ENCODE results near the gene ASRGL1. TPM values are rescaled to one million over a fixed set of nuclear protein-coding genes. Genes with fewer than 3 reads are reported as not detected.

ASRGL1 gene
- total and polyA plus RNA-seq, 2 donors (not counting 1 experiment from before 2014, with no cell fraction given): 0.49 to 1.3 TPM

GRCh38 chr11:62390237-62390636 is 53.0 kb downstream of the ASRGL1 start:
- ATAC-seq (ENCODE audit: low read depth) (no peak), DNase-seq (no peak)
- Mint-ChIP-seq H3K27ac (no peak overlapping the region), H3K9me3 (ENCODE audit: insufficient read depth) (no peaks in the 10 kb centered on the region), H3K4me1 (peaks cover 2% of the 10 kb centered on the region), H3K4me3 (no peak overlapping the region), H3K27me3 (no peaks in the 10 kb centered on the region)
- H3K27me3 ChIP-seq (replicated peaks in 1 of 4; ENCODE audit: control extremely low read depth in 1 of 4, control insufficient read depth in 3 of 4, insufficient read depth in 4 of 4, low read length in 3 of 4): no peaks in the 10 kb centered on the region
- no peak overlapping the region for H3K4me2 ChIP-seq (replicated peaks; ENCODE audit: low read depth, low read length, poor library complexity, severe bottlenecking)
- H3K79me2 ChIP-seq (ENCODE audit: control insufficient read depth, insufficient read depth, low read length): no peaks in the 10 kb centered on the region
- no peak overlapping the region for H3K9ac ChIP-seq (ENCODE audit: low read length)
- no peak overlapping the region for H3K27ac ChIP-seq (ENCODE audit: low read length in 2 of 2)
- no peaks in the 10 kb centered on the region for H4K20me1 ChIP-seq (ENCODE audit: control insufficient read depth, insufficient read depth, low read length, poor library complexity, severe bottlenecking)
- H3K36me3 ChIP-seq (replicated peaks in 1 of 2; ENCODE audit: control extremely low read depth in 1 of 2, control insufficient read depth in 1 of 2, extremely low read depth in 1 of 2, insufficient read depth in 2 of 2, low read length in 1 of 2): no peaks in the 10 kb centered on the region
- no peak for TF ChIP-seq CTCF (IDR thresholded peaks at IDR 0.05)
- no peak overlapping the region for H2AFZ ChIP-seq (ENCODE audit: insufficient read depth, low read depth, low read length, poor library complexity, severe bottlenecking)
- WGBS (ENCODE audit: insufficient coverage): 95% methylated on average over 5 of the region's 5 CpGs
- ChIA-PET CTCF (interaction anchor here (1.0 to 1.4 kb wide), 5 partner anchors 9 to 170 kb away, joined by 3 to 4 read pairs (median 3); no protein-coding TSS in a partner anchor), POLR2A (no interaction called here)
- no peaks in the 10 kb centered on the region for H3K9me3 ChIP-seq (ENCODE audit: control extremely low read depth in 1 of 3, control insufficient read depth in 2 of 3, insufficient read depth in 1 of 3, low read length in 2 of 3)
- intact Hi-C loops (cut with micrococcal nuclease): loop anchor here (10.0 kb wide), 1 partner anchor 395 kb away; the partner anchor contains the start of gene TMEM179B
- H3K4me1 ChIP-seq (ENCODE audit: control insufficient read depth in 2 of 2, insufficient read depth in 2 of 2, low read length in 2 of 2): no peaks in the 10 kb centered on the region
- H3K4me3 ChIP-seq (ENCODE audit: control extremely low read depth in 1 of 5, extremely low read depth in 1 of 5, insufficient read depth in 1 of 5, low read depth in 2 of 5, low read length in 4 of 5): no peak overlapping the region

- Histone ChIP-seq H3K4me2 (replicated peaks; ENCODE audit: low read depth, low read length, poor library complexity, severe bottlenecking) (no peak overlapping the region), H3K4me3 (ENCODE audit: control extremely low read depth in 1 of 5, extremely low read depth in 1 of 5, insufficient read depth in 1 of 5, low read depth in 2 of 5, low read length in 4 of 5) (no peak overlapping the region), H3K27me3 (replicated peaks in 1 of 4; ENCODE audit: control extremely low read depth in 1 of 4, control insufficient read depth in 3 of 4, insufficient read depth in 4 of 4, low read length in 3 of 4) (no peaks in the 10 kb centered on the region), H3K9ac (ENCODE audit: low read length) (no peak overlapping the region), H3K36me3 (replicated peaks in 1 of 2; ENCODE audit: control extremely low read depth in 1 of 2, control insufficient read depth in 1 of 2, extremely low read depth in 1 of 2, insufficient read depth in 2 of 2, low read length in 1 of 2) (no peaks in the 10 kb centered on the region), H2AFZ (ENCODE audit: insufficient read depth, low read depth, low read length, poor library complexity, severe bottlenecking) (no peak overlapping the region), H3K27ac (ENCODE audit: low read length in 2 of 2) (no peak overlapping the region), H3K9me3 (ENCODE audit: control extremely low read depth in 1 of 3, control insufficient read depth in 2 of 3, insufficient read depth in 1 of 3, low read length in 2 of 3) (no peaks in the 10 kb centered on the region), H4K20me1 (ENCODE audit: control insufficient read depth, insufficient read depth, low read length, poor library complexity, severe bottlenecking) (no peaks in the 10 kb centered on the region), H3K79me2 (ENCODE audit: control insufficient read depth, insufficient read depth, low read length) (no peaks in the 10 kb centered on the region), H3K4me1 (ENCODE audit: control insufficient read depth in 2 of 2, insufficient read depth in 2 of 2, low read length in 2 of 2) (no peaks in the 10 kb centered on the region)
- intact Hi-C loops (cut with micrococcal nuclease): loop anchor here (10.0 kb wide), 1 partner anchor 394 kb away; the partner anchor contains the start of gene TMEM179B
- Mint-ChIP-seq H3K9me3 (ENCODE audit: insufficient read depth) (no peaks in the 10 kb centered on the region), H3K4me3 (no peak overlapping the region), H3K27ac (no peak overlapping the region), H3K4me1 (peaks cover 2% of the 10 kb centered on the region), H3K27me3 (no peaks in the 10 kb centered on the region)
- DNase-seq (no peak), ATAC-seq (ENCODE audit: low read depth) (no peak)
- POLR2A ChIA-PET: no interaction called here
- WGBS (ENCODE audit: insufficient coverage): no CpG with 5 or more reads among the region's 1 CpG
- TF ChIP-seq EZH2 (IDR thresholded peaks at IDR 0.05; ENCODE audit: borderline replicate concordance, insufficient read depth, low read depth, low read length, poor library complexity, severe bottlenecking) (no peak), CTCF (IDR thresholded peaks at IDR 0.05) (no peak)
- CTCF ChIA-PET: interaction anchor here (0.5 to 1.4 kb wide), 7 partner anchors 9 to 456 kb away, joined by 3 to 5 read pairs (median 3); no protein-coding TSS in a partner anchor
Observed at GRCh38 chr11:62390722-62391121, 53.5 kb downstream of the ASRGL1 start.
